ENCODE data around the gene SMIM12. TPM values are rescaled to one million over a fixed set of nuclear protein-coding genes. Genes with fewer than 3 reads are reported as not detected.

The SMIM12 gene
- total and polyA plus RNA-seq, 3 donors from 2014 or later = 25.8 to 52.3 (median 27.1) TPM

DNA sequence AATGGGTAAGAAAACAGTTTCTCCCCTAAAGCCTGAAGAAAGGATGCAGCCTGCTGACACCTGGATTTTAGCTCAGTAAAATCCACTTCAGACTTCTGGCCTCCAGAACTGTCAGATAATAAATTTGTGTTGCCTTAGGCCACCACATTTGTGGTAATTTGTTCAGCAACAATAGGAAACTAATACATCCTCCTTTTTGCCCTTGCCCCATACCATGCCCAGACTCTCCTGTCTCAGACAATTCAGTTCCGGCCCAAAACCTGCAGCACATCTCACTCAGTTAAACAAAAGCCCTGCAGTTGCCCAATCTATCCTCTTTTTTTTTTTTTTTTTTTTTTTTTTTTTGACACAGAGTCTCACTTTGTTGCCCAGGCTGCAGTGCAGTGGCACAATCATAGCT lies 25.8 kb downstream of the SMIM12 start:
- Histone ChIP-seq H3K27ac (no peak overlapping the region), H3K9me3 (no peaks in the 10 kb centered on the region), H3K27me3 (no peaks in the 10 kb centered on the region), H3K4me3 (no peak overlapping the region), H3K4me1 (no peaks in the 10 kb centered on the region), H3K36me3 (ENCODE audit: low read depth, missing control alignments) (no peaks in the 10 kb centered on the region)
- intact Hi-C loops (cut with DNase I; ENCODE audit: low total_unique reads) = no loop called here
- DNase-seq = no peak
- WGBS, 2 donors = 92 to 94% methylated on average over 1 of the region's 1 CpG
- TF ChIP-seq, protein P1, sequence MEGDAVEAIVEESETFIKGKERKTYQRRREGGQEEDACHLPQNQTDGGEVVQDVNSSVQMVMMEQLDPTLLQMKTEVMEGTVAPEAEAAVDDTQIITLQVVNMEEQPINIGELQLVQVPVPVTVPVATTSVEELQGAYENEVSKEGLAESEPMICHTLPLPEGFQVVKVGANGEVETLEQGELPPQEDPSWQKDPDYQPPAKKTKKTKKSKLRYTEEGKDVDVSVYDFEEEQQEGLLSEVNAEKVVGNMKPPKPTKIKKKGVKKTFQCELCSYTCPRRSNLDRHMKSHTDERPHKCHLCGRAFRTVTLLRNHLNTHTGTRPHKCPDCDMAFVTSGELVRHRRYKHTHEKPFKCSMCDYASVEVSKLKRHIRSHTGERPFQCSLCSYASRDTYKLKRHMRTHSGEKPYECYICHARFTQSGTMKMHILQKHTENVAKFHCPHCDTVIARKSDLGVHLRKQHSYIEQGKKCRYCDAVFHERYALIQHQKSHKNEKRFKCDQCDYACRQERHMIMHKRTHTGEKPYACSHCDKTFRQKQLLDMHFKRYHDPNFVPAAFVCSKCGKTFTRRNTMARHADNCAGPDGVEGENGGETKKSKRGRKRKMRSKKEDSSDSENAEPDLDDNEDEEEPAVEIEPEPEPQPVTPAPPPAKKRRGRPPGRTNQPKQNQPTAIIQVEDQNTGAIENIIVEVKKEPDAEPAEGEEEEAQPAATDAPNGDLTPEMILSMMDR (IDR thresholded peaks at IDR 0.05) = no peak
- TF ChIP-seq POLR2A (IDR thresholded peaks at IDR 0.05) = no peak

DNA sequence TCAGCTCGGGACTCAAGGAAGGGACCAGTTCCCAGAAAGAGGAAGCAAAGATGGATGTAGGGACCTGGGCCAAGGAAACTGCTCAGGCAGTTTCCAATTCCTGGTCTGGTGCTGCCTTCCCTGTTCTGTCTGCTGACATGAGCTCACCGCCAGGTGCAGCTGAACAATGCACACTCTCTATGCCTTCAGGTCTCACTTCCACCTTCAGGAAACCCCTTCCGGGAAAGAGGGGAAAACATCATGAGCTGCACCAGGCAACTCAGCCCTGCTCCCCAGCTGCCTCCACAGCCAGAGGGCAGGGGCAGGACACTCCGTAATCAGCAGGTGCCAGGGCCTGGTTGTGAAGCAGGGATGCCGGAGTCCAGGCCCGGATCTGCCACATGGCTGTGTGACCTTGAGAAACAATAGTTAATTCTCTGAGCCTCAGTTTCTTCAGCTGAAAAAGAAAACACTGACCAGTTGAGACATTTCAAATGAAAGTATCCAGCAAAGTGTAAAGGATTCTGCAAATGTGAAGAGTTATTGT lies 27.8 kb downstream of the SMIM12 start:
- Histone ChIP-seq H3K4me3 (no peak overlapping the region), H3K36me3 (ENCODE audit: low read depth, missing control alignments) (no peaks in the 10 kb centered on the region), H3K27me3 (no peaks in the 10 kb centered on the region), H3K4me1 (no peaks in the 10 kb centered on the region), H3K27ac (no peak overlapping the region), H3K9me3 (no peaks in the 10 kb centered on the region)
- DNase-seq = no peak
- 53 to 62% methylated on average over 6 of the region's 6 CpGs for WGBS, 2 donors
- intact Hi-C loops (cut with DNase I; ENCODE audit: low total_unique reads) = no loop called here
- TF ChIP-seq, protein P1 (IDR thresholded peaks at IDR 0.05) = no peak

DNA sequence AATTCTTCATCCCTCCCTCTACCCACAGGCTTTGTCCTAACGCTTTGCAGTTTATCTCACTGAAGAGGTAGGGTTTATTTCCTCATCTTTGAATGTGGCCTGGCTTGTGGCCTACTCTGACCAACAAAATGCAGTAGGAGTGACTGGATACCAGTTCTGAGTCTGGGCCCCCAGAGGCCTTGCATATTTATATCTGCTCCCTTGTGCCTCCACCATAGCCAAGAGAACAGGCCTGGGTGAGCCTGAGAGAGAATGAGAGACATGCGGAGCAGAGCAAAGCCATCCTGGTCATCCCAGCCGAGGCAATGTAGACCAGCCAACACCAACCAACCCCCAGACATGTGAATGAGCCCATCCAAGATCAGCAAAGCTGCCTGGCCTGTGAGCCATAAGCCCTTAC lies 30.3 kb downstream of the SMIM12 start:
- no peak for DNase-seq
- Histone ChIP-seq H3K9me3 (no peaks in the 10 kb centered on the region), H3K27ac (no peak overlapping the region), H3K27me3 (no peaks in the 10 kb centered on the region), H3K4me3 (no peak overlapping the region), H3K4me1 (peaks cover 8% of the 10 kb centered on the region), H3K36me3 (ENCODE audit: low read depth, missing control alignments) (no peaks in the 10 kb centered on the region)
- 65 to 86% methylated on average over 3 of the region's 3 CpGs for WGBS, 2 donors
- intact Hi-C loops (cut with DNase I; ENCODE audit: low total_unique reads) = no loop called here
- TF ChIP-seq, protein P1 (IDR thresholded peaks at IDR 0.05) = no peak
- no peak for TF ChIP-seq POLR2A (IDR thresholded peaks at IDR 0.05)

- no peak for DNase-seq
- H3K27me3 ChIP-seq = no peaks in the 10 kb centered on the region
- no peaks in the 10 kb centered on the region for H3K36me3 ChIP-seq (ENCODE audit: low read depth, missing control alignments)
- no peak overlapping the region for H3K27ac ChIP-seq
- H3K4me1 ChIP-seq = peaks cover 8% of the 10 kb centered on the region
- intact Hi-C loops (cut with DNase I; ENCODE audit: low total_unique reads) = no loop called here
- 63 to 81% methylated on average over 2 of the region's 2 CpGs for WGBS, 2 donors
- no peaks in the 10 kb centered on the region for H3K9me3 ChIP-seq
- TF ChIP-seq, protein P1 (IDR thresholded peaks at IDR 0.05) = no peak
- TF ChIP-seq POLR2A (IDR thresholded peaks at IDR 0.05) = no peak
- no peak overlapping the region for H3K4me3 ChIP-seq
Observed at GRCh38 chr1:34828611-34829010, 30.9 kb downstream of the SMIM12 start.

DNA sequence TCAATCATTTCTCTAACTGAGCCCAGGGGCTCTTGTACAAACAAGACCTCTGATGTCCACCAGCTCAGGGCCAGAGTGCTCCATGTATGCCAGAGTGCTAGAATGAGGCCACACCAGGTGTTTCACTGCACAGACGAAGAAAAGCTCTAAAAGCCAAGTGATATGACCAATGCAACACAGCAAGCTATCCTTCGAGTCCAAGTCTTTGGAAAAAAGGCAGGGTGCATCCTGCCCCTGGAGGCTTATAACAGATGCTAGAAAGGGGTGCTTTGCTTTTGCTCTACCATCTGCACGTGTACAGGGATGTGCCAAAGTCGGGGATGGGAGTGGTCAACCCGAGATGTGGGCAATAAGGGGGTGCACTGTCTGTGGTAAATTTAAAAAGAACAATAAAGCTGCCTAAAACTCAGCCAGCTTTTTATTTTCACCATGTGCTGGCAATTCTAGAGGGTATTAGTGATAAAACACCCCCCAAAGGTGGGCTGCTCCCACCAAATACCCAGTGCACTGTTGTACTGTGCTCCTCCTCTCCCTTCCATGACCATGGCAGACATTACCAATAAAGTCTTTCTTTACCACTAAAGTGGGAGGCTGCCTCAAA lies 32.1 kb downstream of the SMIM12 start:
- Histone ChIP-seq H3K9me3 (no peaks in the 10 kb centered on the region), H3K36me3 (ENCODE audit: low read depth, missing control alignments) (no peaks in the 10 kb centered on the region), H3K27me3 (no peaks in the 10 kb centered on the region), H3K27ac (no peak overlapping the region), H3K4me1 (peaks cover 8% of the 10 kb centered on the region), H3K4me3 (no peak overlapping the region)
- TF ChIP-seq, protein P1 (IDR thresholded peaks at IDR 0.05) = no peak
- no peak for TF ChIP-seq POLR2A (IDR thresholded peaks at IDR 0.05)
- no peak for DNase-seq
- intact Hi-C loops (cut with DNase I; ENCODE audit: low total_unique reads) = no loop called here
- 75 to 87% methylated on average over 5 of the region's 5 CpGs for WGBS, 2 donors
